Epithelial cell of proximal tubule (primary cell): ENCODE results near the gene ZNF132. TPM values are rescaled to one million over a fixed set of nuclear protein-coding genes. Genes with fewer than 3 reads are reported as not detected.
A peak's percentile ranks its signal among the peaks of the same experiment; 100 is the strongest.
"Not testable (repeated sequence)": the region's sequence is repeated elsewhere in the genome, so short reads cannot be mapped to it uniquely, and the experiment has no call there.

ENCODE experiments used
- DNase-seq: peaks from one replicate; pipeline ENCODE4 v3.0.0-alpha.2; 2011; ENCODE audit warnings: low read depth
- H3K4me3 ChIP-seq: 2 replicates; pipeline ENCODE4 v1.5.1; 2011; ENCODE audit warnings: low read depth, mild to moderate bottlenecking, low read length
- CTCF ChIP-seq: conservative IDR thresholded peaks from 2 replicates; pipeline ENCODE4 v1.5.1; 2012; ENCODE audit warnings: low read depth, mild to moderate bottlenecking, low read length
- total RNA-seq: library from RNA; depleted of rRNA; stranded (reverse); fragments of >200 nt; gene quantifications from 2 replicates; pipeline ENCODE4 v1.2.3, GENCODE V29; 2015

The ZNF132 gene
- total RNA-seq, 1 donor from 2014 or later = 1.8 TPM

GRCh38 chr19:58406818-58407657 is 32.9 kb downstream of the ZNF132 start:
- TF ChIP-seq CTCF = peak; percentile 62
- no peak for DNase-seq
- H3K4me3 ChIP-seq = peak overlapping the region; percentile 98

- not testable (repeated sequence) for DNase-seq, H3K4me3 ChIP-seq
These were observed 36.0 kb downstream of the ZNF132 start for GRCh38 chr19:58403920-58404478.

GRCh38 chr19:58401840-58402421 is 38.0 kb downstream of the ZNF132 start:
- no peak for DNase-seq
- H3K4me3 ChIP-seq = peak overlapping the region; percentile 84
- no peak for TF ChIP-seq CTCF

GRCh38 chr19:58400916-58401839 is 38.8 kb downstream of the ZNF132 start:
- no peak for TF ChIP-seq CTCF
- peak; percentile 83 for DNase-seq
- H3K4me3 ChIP-seq = peak overlapping the region; percentile 88

- TF ChIP-seq CTCF = no peak
- peak overlapping the region; percentile 88 for H3K4me3 ChIP-seq
- no peak for DNase-seq
These were observed 39.5 kb downstream of the ZNF132 start for GRCh38 chr19:58400316-58400915.

GRCh38 chr19:58399903-58400302 is 40.0 kb downstream of the ZNF132 start:
- no peak for DNase-seq
- TF ChIP-seq CTCF = no peak
- H3K4me3 ChIP-seq = no peak overlapping the region
